NCI-H82 (cell line): ENCODE measurements around the gene SIGLEC11.
"Not testable (repeated sequence)": the region's sequence is repeated elsewhere in the genome, so short reads cannot be mapped to it uniquely, and the experiment has no call there.

Experiments
- DNase-seq: peaks from one replicate; lab custom pipeline; 2025; lab: John Stamatoyannopoulos, UW

SIGLEC11 gene

GRCh38 chr19:49981603-49982593 lies 20.9 kb upstream of the SIGLEC11 start:
- no peak for DNase-seq

- DNase-seq: no peak
These were observed 17.4 kb upstream of the SIGLEC11 start for GRCh38 chr19:49978324-49978723.

GRCh38 chr19:49977881-49978280 lies 16.9 kb upstream of the SIGLEC11 start:
- no peak for DNase-seq

- no peak for DNase-seq
These were observed 16.1 kb upstream of the SIGLEC11 start for GRCh38 chr19:49977076-49977475.

GRCh38 chr19:49976496-49976895 lies 15.5 kb upstream of the SIGLEC11 start:
- no peak for DNase-seq

- DNase-seq: no peak
These were observed 14.1 kb upstream of the SIGLEC11 start for GRCh38 chr19:49975051-49975450.

GRCh38 chr19:49973987-49974386 lies 13.0 kb upstream of the SIGLEC11 start:
- no peak for DNase-seq

- DNase-seq: no peak
These were observed 11.9 kb upstream of the SIGLEC11 start for GRCh38 chr19:49972841-49973240.

- DNase-seq: no peak
These were observed 11.0 kb upstream of the SIGLEC11 start for GRCh38 chr19:49971991-49972411.

GRCh38 chr19:49969355-49969754 lies 8.4 kb upstream of the SIGLEC11 start:
- DNase-seq: not testable (repeated sequence)

- no peak for DNase-seq
These were observed 7.4 kb upstream of the SIGLEC11 start for GRCh38 chr19:49968279-49968922.

- DNase-seq: not testable (repeated sequence)
These were observed 1.1 kb downstream of the SIGLEC11 start for GRCh38 chr19:49959892-49960291.

GRCh38 chr19:49958596-49958995 lies 2.4 kb downstream of the SIGLEC11 start:
- DNase-seq: not testable (repeated sequence)

GRCh38 chr19:49958144-49958543 lies 2.8 kb downstream of the SIGLEC11 start:
- not testable (repeated sequence) for DNase-seq

- DNase-seq: no peak
These were observed 3.6 kb downstream of the SIGLEC11 start for GRCh38 chr19:49957262-49957915.

GRCh38 chr19:49956115-49956495 lies 4.9 kb downstream of the SIGLEC11 start:
- no peak for DNase-seq

- DNase-seq: no peak
These were observed 6.0 kb downstream of the SIGLEC11 start for GRCh38 chr19:49954933-49955332.

- DNase-seq: no peak
These were observed 6.7 kb downstream of the SIGLEC11 start for GRCh38 chr19:49954092-49954829.

GRCh38 chr19:49953416-49953815 lies 7.6 kb downstream of the SIGLEC11 start:
- no peak for DNase-seq

GRCh38 chr19:49952906-49953305 lies 8.1 kb downstream of the SIGLEC11 start:
- DNase-seq: no peak

- DNase-seq: no peak
These were observed 8.5 kb downstream of the SIGLEC11 start for GRCh38 chr19:49952479-49952836.
